ENCODE results near the gene MEGF10.

GRCh38 chr5:127256886-127257597 lies 33.6 kb upstream of the MEGF10 start:
- TF ChIP-seq CTCF (conservative IDR thresholded peaks at IDR 0.05) (no peak), EZH2 (IDR thresholded peaks at IDR 0.05; ENCODE audit: low read depth) (no peak)

Measured in PC-9 (cell line).